Testis (tissue), 3 donors: ENCODE measurements around the gene NUP88. TPM values are rescaled to one million over a fixed set of nuclear protein-coding genes. Genes with fewer than 3 reads are reported as not detected.

Source experiments
- DNase-seq: peaks from one replicate; pipeline ENCODE4 v3.0.0-alpha.2; 2019
- H3K27ac ChIP-seq, 2 donors: fragments of 200-600 bp; sonication (generic); one replicate each; pipeline ENCODE4 v1.5.1; 2019
- H3K27me3 ChIP-seq: fragments of 200-600 bp; sonication (generic); one replicate; pipeline ENCODE4 v1.5.1; 2019
- H3K36me3 ChIP-seq: fragments of 200-600 bp; sonication (generic); one replicate; pipeline ENCODE4 v1.5.1; 2017; ENCODE audit warnings: low read depth; ENCODE audit errors: missing control alignments
- H3K4me1 ChIP-seq: fragments of 200-600 bp; sonication (generic); one replicate; pipeline ENCODE4 v1.5.1; 2019
- H3K4me3 ChIP-seq, 2 donors: fragments of 200-600 bp; sonication (generic); one replicate each; pipeline ENCODE4 v1.5.1; 2017 to 2019
- H3K9me3 ChIP-seq: fragments of 200-600 bp; sonication (generic); one replicate; pipeline ENCODE4 v1.5.1; 2017
- POLR2A ChIP-seq: fragments of 450-650 bp; IDR thresholded peaks from one replicate; pipeline ENCODE4 v1.6.1; 2017; ENCODE audit warnings: antibody characterized with exemption, mild to moderate bottlenecking, moderate library complexity
- WGBS, 2 donors: methylation state at CpG; one replicate each; pipeline ENCODE4 v1.1.5; 2018; 5-methylcytosine and 5-hydroxymethylcytosine counted together
- intact Hi-C: fragments of 100-400 bp; cut with DNase I; formaldehyde crosslinking; loops from one replicate; pipeline ENCODE4 v1.15.1; 2023; ENCODE audit warnings: low total_unique reads
- polyA plus RNA-seq: library from polyadenylated mRNA; stranded (reverse); fragments of 350-450 nt; fragmentation: Illumina TruSeq; extraction: RNeasy Lipid Tissue Mini Kit (QIAGEN cat#74804); gene quantifications from one replicate; pipeline ENCODE4 v1.2.3, GENCODE V29; 2014; ENCODE audit warnings: low read depth, low replicate concordance; ENCODE audit not compliant: insufficient read depth
- total RNA-seq, 2 donors: library from RNA; depleted of rRNA; stranded (reverse); fragments of >200 nt; gene quantifications; one replicate each; pipeline ENCODE4 v1.2.3, GENCODE V29; 2016
- TF ChIP-seq, protein P1 (sequence below), 3 experiments: fragments of 450-650 bp in 2 of 3; fragments of 200-600 bp in 1 of 3; sonication (generic) in 1 of 3; IDR thresholded peaks; one replicate each; pipeline ENCODE4 v1.5.1; 2016 to 2019; ENCODE audit warnings: antibody characterized with exemption in 3 of 3, mild to moderate bottlenecking in 2 of 3, moderate library complexity in 1 of 3

NUP88 gene
- total and polyA plus RNA-seq, 3 donors from 2014 or later, result 196 to 234 (median 211) TPM

DNA sequence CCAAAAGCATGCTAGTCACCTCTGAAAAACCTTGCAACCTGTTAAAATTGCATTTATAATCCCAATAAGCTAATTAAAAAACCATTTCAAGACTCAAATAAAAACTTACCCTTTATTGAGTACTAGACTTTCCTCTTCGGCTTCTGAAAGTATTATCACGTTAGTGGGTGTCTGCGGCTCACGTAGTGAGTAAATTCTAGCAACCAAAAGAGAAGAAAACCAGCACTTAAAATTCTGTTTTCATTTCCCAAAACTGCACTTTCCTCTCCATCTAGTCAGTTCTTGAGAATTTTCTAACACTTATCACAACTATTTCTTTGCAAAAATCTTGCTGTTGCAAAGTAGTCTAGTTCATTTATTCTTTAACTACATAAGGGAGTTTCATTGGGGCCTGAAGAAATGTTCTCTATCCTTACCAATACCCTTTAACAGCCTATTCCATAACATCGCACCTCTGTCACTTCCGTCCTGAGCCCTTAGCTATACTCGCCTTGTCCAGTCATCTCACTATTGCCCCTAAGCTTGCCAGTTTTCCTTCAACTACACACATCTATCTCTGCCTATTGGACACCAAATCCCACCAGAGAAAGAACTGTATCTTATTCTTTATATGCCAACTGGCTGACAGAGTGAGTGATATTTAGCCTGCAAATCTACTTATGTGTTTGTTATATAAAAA is 8.7 kb downstream of the NUP88 start:
- Histone ChIP-seq H3K9me3 (no peaks in the 10 kb centered on the region), H3K4me3 (no peak overlapping the region), H3K36me3 (no peaks in the 10 kb centered on the region), H3K27ac (no peak overlapping the region), H3K27me3 (no peaks in the 10 kb centered on the region), H3K4me1 (no peaks in the 10 kb centered on the region)
- intact Hi-C loops, result no loop called here
- no peak for DNase-seq
- 91 to 95% methylated on average over 7 of the region's 7 CpGs for WGBS, 2 donors
- TF ChIP-seq, protein P1, sequence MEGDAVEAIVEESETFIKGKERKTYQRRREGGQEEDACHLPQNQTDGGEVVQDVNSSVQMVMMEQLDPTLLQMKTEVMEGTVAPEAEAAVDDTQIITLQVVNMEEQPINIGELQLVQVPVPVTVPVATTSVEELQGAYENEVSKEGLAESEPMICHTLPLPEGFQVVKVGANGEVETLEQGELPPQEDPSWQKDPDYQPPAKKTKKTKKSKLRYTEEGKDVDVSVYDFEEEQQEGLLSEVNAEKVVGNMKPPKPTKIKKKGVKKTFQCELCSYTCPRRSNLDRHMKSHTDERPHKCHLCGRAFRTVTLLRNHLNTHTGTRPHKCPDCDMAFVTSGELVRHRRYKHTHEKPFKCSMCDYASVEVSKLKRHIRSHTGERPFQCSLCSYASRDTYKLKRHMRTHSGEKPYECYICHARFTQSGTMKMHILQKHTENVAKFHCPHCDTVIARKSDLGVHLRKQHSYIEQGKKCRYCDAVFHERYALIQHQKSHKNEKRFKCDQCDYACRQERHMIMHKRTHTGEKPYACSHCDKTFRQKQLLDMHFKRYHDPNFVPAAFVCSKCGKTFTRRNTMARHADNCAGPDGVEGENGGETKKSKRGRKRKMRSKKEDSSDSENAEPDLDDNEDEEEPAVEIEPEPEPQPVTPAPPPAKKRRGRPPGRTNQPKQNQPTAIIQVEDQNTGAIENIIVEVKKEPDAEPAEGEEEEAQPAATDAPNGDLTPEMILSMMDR (IDR thresholded peaks at IDR 0.05), result no peak
- TF ChIP-seq POLR2A, result no peak

DNA sequence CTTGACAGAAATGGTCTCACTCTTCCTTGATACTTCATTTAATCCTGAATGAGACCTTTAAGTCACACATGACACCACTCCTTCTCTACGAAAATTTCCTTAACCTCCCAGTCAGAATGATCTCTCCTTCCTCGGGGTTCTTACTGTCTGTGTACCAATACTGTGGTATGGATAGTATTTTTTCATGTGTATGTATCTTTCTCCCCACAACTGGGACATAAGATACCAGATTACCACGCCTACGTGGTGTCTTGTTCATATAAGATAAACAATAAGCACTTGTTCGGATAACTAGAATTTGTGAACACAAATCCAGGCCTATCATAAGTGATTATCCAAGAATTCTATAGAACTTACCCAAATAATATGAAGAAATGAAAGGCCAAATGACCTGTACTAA is 11.3 kb downstream of the NUP88 start:
- intact Hi-C loops, result no loop called here
- H3K36me3 ChIP-seq, result no peaks in the 10 kb centered on the region
- H3K4me3 ChIP-seq, result no peak overlapping the region
- WGBS, 2 donors, result 82 to 88% methylated on average over 5 of the region's 5 CpGs
- H3K9me3 ChIP-seq, result no peaks in the 10 kb centered on the region
- H3K4me1 ChIP-seq, result no peaks in the 10 kb centered on the region
- no peak overlapping the region for H3K27ac ChIP-seq
- no peak for DNase-seq
- TF ChIP-seq, protein P1 (IDR thresholded peaks at IDR 0.05), result no peak
- no peak for TF ChIP-seq POLR2A
- no peaks in the 10 kb centered on the region for H3K27me3 ChIP-seq

DNA sequence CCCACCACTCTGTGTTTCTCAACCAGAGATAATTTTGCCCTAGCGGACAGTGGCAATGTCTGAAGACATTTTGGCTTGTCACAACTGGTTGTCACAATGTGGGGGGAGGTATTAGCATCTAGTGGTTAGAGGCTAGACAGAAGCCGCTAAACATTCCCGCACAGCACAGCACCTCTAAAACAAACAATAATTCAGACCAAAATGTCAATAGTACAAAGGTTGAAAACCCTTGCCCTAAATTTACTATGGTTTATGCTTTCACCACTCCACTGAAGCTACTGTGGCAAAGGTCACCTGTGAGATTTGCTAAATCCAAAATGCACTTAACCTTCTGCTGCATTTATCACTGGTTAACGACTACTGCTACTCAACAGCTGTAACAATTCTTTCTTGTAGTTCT is 14.1 kb downstream of the NUP88 start:
- Histone ChIP-seq H3K27ac (no peak overlapping the region), H3K4me3 (no peak overlapping the region), H3K27me3 (no peaks in the 10 kb centered on the region), H3K9me3 (no peaks in the 10 kb centered on the region), H3K36me3 (no peaks in the 10 kb centered on the region), H3K4me1 (no peaks in the 10 kb centered on the region)
- WGBS, 2 donors, result 78 to 85% methylated on average over 4 of the region's 4 CpGs
- TF ChIP-seq, protein P1 (IDR thresholded peaks at IDR 0.05), result no peak
- TF ChIP-seq POLR2A, result no peak
- DNase-seq, result no peak
- intact Hi-C loops, result no loop called here

DNA sequence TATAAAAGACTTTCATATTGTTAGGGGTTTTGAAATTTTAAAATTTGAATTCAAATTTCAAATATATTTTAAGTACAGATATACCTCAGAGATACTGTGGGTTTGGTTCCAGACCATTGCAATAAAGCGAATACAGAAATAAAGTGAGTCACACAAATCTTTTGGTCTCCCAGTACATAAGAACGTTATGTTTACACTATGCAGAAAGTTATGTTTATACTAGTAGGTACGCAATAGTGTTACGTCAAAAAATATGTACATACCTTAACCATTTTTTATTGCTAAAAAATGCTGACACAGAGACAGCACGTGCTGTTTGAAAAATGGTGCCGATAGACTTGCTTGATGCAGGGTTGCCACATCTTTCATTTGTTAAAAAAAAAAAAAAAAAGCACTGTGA is 19.7 kb downstream of the NUP88 start:
- Histone ChIP-seq H3K27ac (no peak overlapping the region), H3K4me1 (no peaks in the 10 kb centered on the region), H3K9me3 (no peaks in the 10 kb centered on the region), H3K4me3 (no peak overlapping the region), H3K36me3 (no peaks in the 10 kb centered on the region), H3K27me3 (no peaks in the 10 kb centered on the region)
- intact Hi-C loops, result no loop called here
- 83% methylated on average over 6 of the region's 6 CpGs for WGBS, 2 donors
- DNase-seq, result no peak
- TF ChIP-seq, protein P1 (IDR thresholded peaks at IDR 0.05), result no peak

DNA sequence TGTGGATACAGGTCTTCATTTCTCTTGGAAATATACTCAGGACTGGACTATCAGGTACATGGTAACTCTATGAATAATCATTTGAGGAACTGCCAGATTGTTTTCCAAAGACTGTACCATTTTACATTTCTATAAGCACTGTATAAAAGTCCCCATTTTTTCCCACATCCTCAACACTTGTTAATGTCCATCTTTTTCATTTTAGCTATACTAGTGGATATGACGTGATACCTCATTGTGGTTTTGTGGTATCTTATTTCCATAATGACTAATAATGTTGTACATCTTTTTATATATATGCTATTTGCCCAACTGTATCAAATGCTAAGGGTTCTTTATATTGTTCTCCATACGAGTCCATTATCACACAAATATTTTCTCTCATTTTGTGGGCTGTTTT is 22.9 kb downstream of the NUP88 start:
- intact Hi-C loops, result no loop called here
- no peaks in the 10 kb centered on the region for H3K27me3 ChIP-seq
- no peak overlapping the region for H3K4me3 ChIP-seq
- WGBS, 2 donors, result 89 to 94% methylated on average over 2 of the region's 2 CpGs
- no peaks in the 10 kb centered on the region for H3K4me1 ChIP-seq
- H3K27ac ChIP-seq, result no peak overlapping the region
- no peaks in the 10 kb centered on the region for H3K36me3 ChIP-seq
- no peaks in the 10 kb centered on the region for H3K9me3 ChIP-seq
- TF ChIP-seq, protein P1 (IDR thresholded peaks at IDR 0.05), result no peak
- no peak for TF ChIP-seq POLR2A
- DNase-seq, result no peak
